Panc1 (cell line): ENCODE data around the gene HTT. TPM values are rescaled to one million over a fixed set of nuclear protein-coding genes. Genes with fewer than 3 reads are reported as not detected.

ENCODE experiments used
- ATAC-seq: fragments of 200-7000 bp; cut with Tn5 transposase; 2 replicates; pipeline ENCODE4 v1.9.1; 2020; ENCODE audit warnings: mild to moderate bottlenecking, moderate library complexity
- BruUV-seq: library from RNA; stranded (reverse); fragments of 400-500 nt; replicated peaks from 2 replicates; lab custom pipeline; 2021; lab: Mats Ljungman, UMichigan
- CTCF ChIA-PET: fragments of 300-600 bp; sonication (Branson Sonifier 250); formaldehyde crosslinking; loops from one replicate; lab custom pipeline; 2022; ENCODE audit warnings: antibody characterized with exemption; lab: Charles Lee
- POLR2A ChIA-PET: fragments of 300-600 bp; sonication (Branson Sonifier 250); formaldehyde crosslinking; loops from one replicate; lab custom pipeline; 2022; ENCODE audit warnings: antibody characterized with exemption; lab: Charles Lee
- DNase-seq: peaks from one replicate; pipeline ENCODE4 v3.0.0-alpha.2; 2010; ENCODE audit warnings: low read depth, low spot score
- H3K27ac ChIP-seq: 2 replicates; pipeline ENCODE4 v1.5.1; 2011; ENCODE audit warnings: mild to moderate bottlenecking, low read length, inconsistent platforms
- H3K27me3 ChIP-seq: fragments of 200-500 bp; sonication (Bioruptor generic); 2 replicates; pipeline ENCODE4 v1.6.0; 2014; ENCODE audit warnings: low read length, inconsistent platforms; ENCODE audit not compliant: control insufficient read depth, insufficient read depth
- H3K36me3 ChIP-seq: fragments of 200-500 bp; sonication (Bioruptor generic); 2 replicates; pipeline ENCODE4 v1.5.1; 2014; ENCODE audit warnings: inconsistent platforms, mild to moderate bottlenecking, low read length, moderate library complexity; ENCODE audit not compliant: control insufficient read depth, insufficient read depth
- H3K4me1 ChIP-seq: 2 replicates; pipeline ENCODE4 v1.5.1; 2011; ENCODE audit warnings: inconsistent platforms, mild to moderate bottlenecking, low read length, moderate library complexity; ENCODE audit not compliant: control insufficient read depth, insufficient read depth
- H3K4me3 ChIP-seq, 2 experiments: 2 replicates each; pipeline ENCODE4 v1.5.1; 2011 to 2012; ENCODE audit warnings: low read depth in 2 of 2, low read length in 2 of 2, mild to moderate bottlenecking in 2 of 2, inconsistent platforms in 1 of 2, moderate library complexity in 1 of 2
- H3K9me3 ChIP-seq: fragments of 200-500 bp; sonication (Bioruptor generic); 2 replicates; pipeline ENCODE4 v1.5.1; 2014; ENCODE audit warnings: low read depth, mild to moderate bottlenecking, inconsistent platforms, low read length, moderate library complexity; ENCODE audit not compliant: control insufficient read depth, insufficient read depth
- CTCF ChIP-seq: fragments of 450-650 bp; IDR thresholded peaks from 2 replicates; pipeline ENCODE4 v1.5.1; 2017; ENCODE audit warnings: mild to moderate bottlenecking
- POLR2AphosphoS5 ChIP-seq: IDR thresholded peaks from 2 replicates; pipeline ENCODE4 v1.6.1; 2012; ENCODE audit warnings: mild to moderate bottlenecking, low read depth, low read length, moderate library complexity
- REST ChIP-seq, 2 experiments: IDR thresholded peaks; 2 replicates each; pipeline ENCODE4 v1.6.1; 2011 to 2012; ENCODE audit warnings: low read depth in 2 of 2, control low read depth in 1 of 2, low read length in 1 of 2, mild to moderate bottlenecking in 1 of 2, moderate library complexity in 1 of 2; ENCODE audit not compliant: insufficient read depth in 1 of 2
- SIN3A ChIP-seq: IDR thresholded peaks from 2 replicates; pipeline ENCODE4 v1.6.1; 2012; ENCODE audit warnings: low read depth, mild to moderate bottlenecking, low read length, moderate library complexity, borderline replicate concordance; ENCODE audit not compliant: insufficient read depth
- TCF7L2 ChIP-seq: IDR thresholded peaks from 2 replicates; pipeline ENCODE4 v1.6.1; 2011; ENCODE audit warnings: mild to moderate bottlenecking, low read depth, low read length, inconsistent platforms
- in situ Hi-C: cut with HindIII; loops from 2 replicates; pipeline ENCODE4 v1.10.0; 2016; ENCODE audit warnings: low sequenced_read_pairs, low pct_unique_long_range_greater_than_20kb
- intact Hi-C: fragments of 100-400 bp; cut with micrococcal nuclease; formaldehyde crosslinking; loops from one replicate; pipeline ENCODE4 v1.10.0; 2022; ENCODE audit not compliant: unreplicated experiment
- total RNA-seq: library from RNA; stranded (reverse); gene quantifications from one replicate; pipeline ENCODE4 v1.2.1, GENCODE V29; 2021; ENCODE audit not compliant: unreplicated experiment

The HTT gene
- total RNA-seq, 1 experiment from 2014 or later: 24.7 TPM

- no peaks in the 10 kb centered on the region for H3K9me3 ChIP-seq
- no peak overlapping the region for H3K27ac ChIP-seq
- DNase-seq: no peak
- H3K4me3 ChIP-seq: no peak overlapping the region
- BruUV-seq: no TSS peak
- intact Hi-C loops (no loop called here), in situ Hi-C loops (no loop called here)
- POLR2A ChIA-PET: no interaction called here
- CTCF ChIA-PET: no interaction called here
- no peak for TF ChIP-seq POLR2AphosphoS5
- no peak for TF ChIP-seq TCF7L2
- TF ChIP-seq CTCF: no peak
- TF ChIP-seq SIN3A: no peak
- no peak for TF ChIP-seq REST (IDR thresholded peaks at IDR 0.05; ENCODE audit: insufficient read depth in 1 of 2, low read depth in 2 of 2, low read length in 1 of 2)
- no peaks in the 10 kb centered on the region for H3K27me3 ChIP-seq
- ATAC-seq: no peak
- H3K36me3 ChIP-seq: no peaks in the 10 kb centered on the region
- H3K4me1 ChIP-seq: no peaks in the 10 kb centered on the region
Observed at GRCh38 chr4:3168029-3168428, 93.5 kb downstream of the HTT start.

- CTCF ChIA-PET: no interaction called here
- no peaks in the 10 kb centered on the region for H3K9me3 ChIP-seq
- no peak overlapping the region for H3K4me3 ChIP-seq
- no TSS peak for BruUV-seq
- no peaks in the 10 kb centered on the region for H3K4me1 ChIP-seq
- intact Hi-C loops: no loop called here
- POLR2A ChIA-PET: no interaction called here
- H3K36me3 ChIP-seq: no peaks in the 10 kb centered on the region; the same call in 1 of the 2 replicates
- in situ Hi-C loops: no loop called here
- TF ChIP-seq TCF7L2: no peak
- no peak for TF ChIP-seq REST (IDR thresholded peaks at IDR 0.05; ENCODE audit: insufficient read depth in 1 of 2, low read depth in 2 of 2, low read length in 1 of 2)
- TF ChIP-seq POLR2AphosphoS5: no peak
- TF ChIP-seq SIN3A: no peak
- no peak for TF ChIP-seq CTCF
- no peaks in the 10 kb centered on the region for H3K27me3 ChIP-seq
- DNase-seq (no peak), ATAC-seq (no peak)
- H3K27ac ChIP-seq: no peak overlapping the region
Observed at GRCh38 chr4:3174371-3175338, 100.2 kb downstream of the HTT start.
